Measurements from ENCODE around the gene GHR.

DNA sequence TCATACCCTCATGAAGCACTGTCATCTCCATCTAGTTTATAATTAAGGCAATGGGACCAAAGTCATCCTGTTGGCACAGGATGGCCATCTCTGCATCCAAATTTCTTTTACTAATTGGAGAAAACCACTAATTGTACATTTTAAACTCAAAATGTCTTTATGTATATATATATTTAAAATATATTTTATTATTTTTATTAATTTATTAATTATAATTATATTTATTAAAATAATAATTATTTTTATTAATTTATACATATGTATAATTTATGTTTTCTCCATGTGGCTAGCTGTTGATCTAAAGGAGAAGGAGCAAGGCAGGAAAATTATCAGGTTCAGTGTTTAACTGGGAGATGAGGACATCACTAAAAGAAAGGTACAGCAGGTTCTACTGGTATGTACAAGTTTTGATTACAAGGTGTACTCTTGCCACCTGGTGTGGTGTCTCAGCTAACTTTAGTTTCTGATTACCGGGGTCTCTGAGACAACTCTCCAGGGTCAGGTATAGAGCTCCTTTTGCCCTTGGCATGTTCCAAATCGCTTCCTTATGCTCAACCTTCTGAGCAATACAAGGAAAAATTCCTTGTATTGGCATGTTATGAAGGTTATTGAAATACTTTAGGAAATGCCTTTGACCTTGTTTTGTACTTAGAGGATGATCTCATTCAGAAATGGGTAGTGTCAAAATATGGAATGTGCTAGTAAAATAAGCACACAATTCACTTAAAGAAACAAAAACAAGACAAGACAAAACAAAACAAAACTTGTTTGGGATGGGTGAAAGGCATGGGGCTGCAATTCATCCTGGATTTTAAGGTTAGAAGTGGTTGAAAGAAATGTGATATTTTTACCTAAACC is 79.6 kb downstream of the GHR start:
- TF ChIP-seq POLR2AphosphoS5 (IDR thresholded peaks at IDR 0.05; ENCODE audit: low read length) (no peak), CHD1 (IDR thresholded peaks at IDR 0.05; ENCODE audit: low read depth, low read length) (no peak), RAD21 (IDR thresholded peaks at IDR 0.05; ENCODE audit: insufficient read depth, low read depth, low read length) (no peak), POLR2A (IDR thresholded peaks at IDR 0.05; ENCODE audit: low read depth, low read length) (no peak), EP300 (IDR thresholded peaks at IDR 0.05; ENCODE audit: borderline replicate concordance in 1 of 2, control insufficient read depth in 1 of 2, low read depth in 2 of 2, low read length in 2 of 2) (no peak)
- TF ChIP-seq, protein P1, sequence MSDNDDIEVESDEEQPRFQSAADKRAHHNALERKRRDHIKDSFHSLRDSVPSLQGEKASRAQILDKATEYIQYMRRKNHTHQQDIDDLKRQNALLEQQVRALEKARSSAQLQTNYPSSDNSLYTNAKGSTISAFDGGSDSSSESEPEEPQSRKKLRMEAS (IDR thresholded peaks at IDR 0.05; ENCODE audit: low read depth, low read length): no peak

Data from GM12878 (cell line).